Common myeloid progenitor, CD34-positive (primary cell): ENCODE measurements around the gene NOTUM.

ENCODE experiments used
- CTCF ChIA-PET: fragments of 350-600 bp; sonication (Branson Sonifier 250); formaldehyde crosslinking; loops from one replicate; lab custom pipeline; 2021; ENCODE audit warnings: antibody characterized with exemption; lab: Charles Lee
- POLR2A ChIA-PET: fragments of 350-600 bp; sonication (Branson Sonifier 250); formaldehyde crosslinking; loops from one replicate; lab custom pipeline; 2021; ENCODE audit warnings: antibody characterized with exemption; lab: Charles Lee
- DNase-seq, 3 donors: peaks; one replicate each; pipeline versions ENCODE4 v3.0.0 to v3.0.0-alpha.2; 2013
- H3K27ac ChIP-seq, 2 experiments: 1 replicate in 1 of 2; 2 replicates in 1 of 2; pipeline ENCODE4 v1.7.0; 2013; ENCODE audit warnings: inconsistent platforms in 2 of 2, low read length in 2 of 2, mild to moderate bottlenecking in 2 of 2, low read depth in 1 of 2, moderate library complexity in 1 of 2; ENCODE audit not compliant: severe bottlenecking in 2 of 2, insufficient read depth in 1 of 2, poor library complexity in 1 of 2
- H3K27me3 ChIP-seq, 5 experiments: replicated peaks in 2 of 5; 1 replicate in 3 of 5; 2 replicates in 2 of 5; pipeline versions ENCODE4 v1.6.1 to v1.7.0; 2013; ENCODE audit warnings: low read length in 4 of 5, mild to moderate bottlenecking in 2 of 5, moderate library complexity in 2 of 5, inconsistent platforms in 1 of 5; ENCODE audit not compliant: insufficient read depth in 5 of 5, control insufficient read depth in 4 of 5
- H3K36me3 ChIP-seq, 4 experiments: 1 replicate in 2 of 4; 2 replicates in 2 of 4; pipeline versions ENCODE4 v1.6.1 to v1.7.0; 2013; ENCODE audit warnings: low read length in 3 of 4, control low read depth in 1 of 4, mild to moderate bottlenecking in 1 of 4; ENCODE audit not compliant: control insufficient read depth in 4 of 4, insufficient read depth in 4 of 4
- H3K4me1 ChIP-seq, 4 experiments: 1 replicate in 3 of 4; 2 replicates in 1 of 4; pipeline versions ENCODE4 v1.6.1 to v1.7.1; 2013; ENCODE audit warnings: low read length in 3 of 4, mild to moderate bottlenecking in 3 of 4, control low read depth in 1 of 4, inconsistent platforms in 1 of 4, moderate library complexity in 1 of 4; ENCODE audit not compliant: control insufficient read depth in 4 of 4, insufficient read depth in 4 of 4; ENCODE audit errors: control extremely low read depth in 1 of 4
- H3K4me3 ChIP-seq, 7 experiments: 1 replicate in 4 of 7; 2 replicates in 3 of 7; pipeline versions ENCODE4 v1.5.1 to v1.7.0; 2013; ENCODE audit warnings: mild to moderate bottlenecking in 7 of 7, low read length in 6 of 7, moderate library complexity in 6 of 7, inconsistent platforms in 2 of 7, low read depth in 2 of 7, control low read depth in 1 of 7; ENCODE audit not compliant: insufficient read depth in 4 of 7, control insufficient read depth in 1 of 7; ENCODE audit errors: extremely low read depth in 1 of 7
- H3K9me3 ChIP-seq, 5 experiments: 1 replicate in 4 of 5; 2 replicates in 1 of 5; pipeline versions ENCODE4 v1.6.1 to v1.7.1; 2013; ENCODE audit warnings: low read length in 4 of 5, mild to moderate bottlenecking in 2 of 5, inconsistent platforms in 1 of 5, low read depth in 1 of 5, moderate library complexity in 1 of 5; ENCODE audit not compliant: control insufficient read depth in 4 of 5, insufficient read depth in 2 of 5; ENCODE audit errors: control extremely low read depth in 1 of 5
- WGBS: methylation state at CpG from one replicate; pipeline ENCODE4 v1.1.5; 2013; ENCODE audit not compliant: insufficient coverage; 5-methylcytosine and 5-hydroxymethylcytosine counted together

The NOTUM gene

DNA sequence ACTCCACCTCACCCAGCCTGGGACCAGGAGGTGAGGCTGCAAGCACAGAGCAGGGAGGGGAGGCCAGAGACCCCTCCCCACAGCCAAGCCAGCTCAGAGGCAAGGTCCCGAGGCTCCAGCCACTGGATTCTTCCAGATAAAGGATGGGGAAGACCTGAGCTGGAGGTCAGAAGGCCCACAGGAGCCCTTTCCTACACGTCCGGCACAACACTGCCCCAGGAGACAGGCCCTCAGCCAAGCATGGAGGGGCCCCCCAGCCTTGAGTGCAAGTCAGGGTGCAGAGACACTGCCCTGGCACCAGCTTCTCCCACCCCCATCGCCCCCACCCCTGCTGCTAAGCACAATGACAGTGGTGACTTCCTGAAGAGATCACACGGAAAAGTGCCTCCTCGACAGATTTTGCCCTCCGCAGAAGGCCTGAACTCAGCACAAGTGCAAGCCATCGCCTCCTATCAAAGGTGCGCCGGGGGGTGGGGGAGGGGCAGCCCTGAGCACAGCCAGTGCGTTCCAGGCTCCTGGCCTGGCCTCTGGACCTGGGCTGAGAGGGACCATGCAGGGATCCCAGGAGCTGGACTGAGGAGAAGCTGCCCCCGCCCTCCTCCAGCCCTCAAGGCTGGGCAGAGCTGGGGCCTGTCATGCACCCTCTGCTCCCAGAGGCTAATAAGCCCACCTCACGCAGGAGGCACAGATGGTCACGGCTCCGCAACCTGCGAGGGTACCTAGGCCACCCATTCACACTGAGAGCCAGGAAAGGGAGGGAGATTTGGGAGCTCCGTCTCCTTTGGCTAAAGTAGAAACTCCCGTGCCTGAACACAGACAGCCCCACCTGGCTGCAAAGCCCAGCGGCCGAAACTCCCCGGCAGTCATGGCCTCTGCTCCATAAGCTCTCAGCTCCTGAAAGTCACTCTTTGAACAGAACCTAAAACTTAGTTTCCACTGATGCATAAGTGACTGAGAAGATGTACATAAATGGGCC, 36.1 kb downstream of the NOTUM start:
- CTCF ChIA-PET = interaction anchor here (0.8 to 3.4 kb wide), 8 partner anchors 8 to 96 kb away, joined by 3 to 15 read pairs (median 8); partner anchors contain the start of gene NOTUM
- peaks cover 0 to 19% (median 13%) of the 10 kb centered on the region in 5 experiments for H3K27me3 ChIP-seq
- peaks cover 0 to 28% (median 22%) of the 10 kb centered on the region in 4 experiments for H3K36me3 ChIP-seq
- peaks cover 0 to 77% (median 69%) of the 10 kb centered on the region in 4 experiments for H3K4me1 ChIP-seq
- peak overlapping the region in 1 of 2 experiments; percentile 88 for H3K27ac ChIP-seq
- peak overlapping the region in 4 of 7 experiments; percentile 8 to 75 (median 70) for H3K4me3 ChIP-seq
- POLR2A ChIA-PET = interaction anchor here (0.6 to 0.9 kb wide), 2 partner anchors 58 to 686 kb away, joined by 3 read pairs; partner anchors contain the start of genes NDUFAF8 and TEPSIN
- DNase-seq = no peak
- 76% methylated on average over 17 of the region's 21 CpGs for WGBS
- no peaks in the 10 kb centered on the region for H3K9me3 ChIP-seq

DNA sequence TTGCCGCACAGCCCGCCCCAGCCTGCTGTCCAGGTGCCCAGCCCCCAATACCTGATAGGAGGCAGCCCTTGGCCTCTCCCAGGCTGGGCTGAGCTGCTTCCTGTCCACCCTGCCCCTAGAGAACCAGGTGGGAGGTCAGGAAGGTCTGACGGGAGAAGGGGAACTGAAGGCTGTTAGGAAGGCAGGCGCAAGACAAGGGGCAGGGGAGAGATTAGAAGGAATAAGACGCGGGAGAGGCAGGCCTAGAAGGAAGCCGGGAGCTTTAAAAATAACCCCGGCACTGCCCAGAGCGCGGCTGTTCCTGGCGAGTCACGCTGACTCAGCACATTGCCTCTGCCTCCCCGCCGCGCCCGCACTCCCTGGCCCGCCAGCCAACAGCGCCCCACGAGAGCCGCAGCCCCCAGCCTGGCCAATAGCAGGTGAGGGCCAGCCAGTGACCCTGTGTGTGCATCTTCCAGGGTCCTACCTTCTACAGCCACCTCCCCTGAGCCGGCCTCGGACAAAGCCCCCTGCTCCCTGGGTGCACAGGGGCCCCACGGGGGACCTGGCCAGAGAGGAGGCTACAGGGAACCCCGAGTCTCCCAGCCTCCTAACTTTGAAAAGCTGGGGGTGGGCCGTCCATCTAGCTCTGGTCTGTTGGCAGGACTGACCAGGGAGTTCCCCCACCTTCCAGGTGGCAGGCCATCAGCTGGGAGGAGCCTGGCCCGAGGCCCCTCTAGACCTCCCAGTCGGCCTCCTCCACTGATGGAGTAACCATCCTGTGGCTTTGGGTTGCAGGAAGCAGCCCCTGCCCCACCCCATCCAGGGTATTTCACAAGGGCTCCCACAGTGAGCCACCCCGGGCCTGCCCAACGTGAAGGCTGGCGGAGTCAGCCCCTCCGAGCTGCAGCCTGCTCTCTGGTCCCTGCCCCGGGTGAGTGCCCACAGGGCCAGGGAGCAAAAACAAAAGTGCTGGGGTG, 37.4 kb downstream of the NOTUM start:
- Histone ChIP-seq H3K27me3 (peaks cover 0 to 6% (median 4%) of the 10 kb centered on the region in 5 experiments), H3K36me3 (peaks cover 0 to 39% (median 27%) of the 10 kb centered on the region in 4 experiments), H3K4me3 (peak overlapping the region in 6 of 7 experiments; percentile 50 to 75 (median 64)), H3K9me3 (no peaks in the 10 kb centered on the region), H3K4me1 (peaks cover 0 to 83% (median 72%) of the 10 kb centered on the region in 4 experiments), H3K27ac (peak overlapping the region; percentile 33 to 88)
- ChIA-PET POLR2A (interaction anchor here (0.6 to 1.0 kb wide), 4 partner anchors 12 to 1011 kb away, joined by 3 to 4 read pairs (median 3); partner anchors contain the start of genes NDUFAF8, PCYT2 and TEPSIN), CTCF (interaction anchor here (0.9 to 3.4 kb wide), 6 partner anchors 11 to 98 kb away, joined by 3 to 15 read pairs (median 8); partner anchors contain the start of gene NOTUM)
- 2% methylated on average over 26 of the region's 32 CpGs for WGBS
- peak; percentile 79 to 91 (median 90) for DNase-seq

DNA sequence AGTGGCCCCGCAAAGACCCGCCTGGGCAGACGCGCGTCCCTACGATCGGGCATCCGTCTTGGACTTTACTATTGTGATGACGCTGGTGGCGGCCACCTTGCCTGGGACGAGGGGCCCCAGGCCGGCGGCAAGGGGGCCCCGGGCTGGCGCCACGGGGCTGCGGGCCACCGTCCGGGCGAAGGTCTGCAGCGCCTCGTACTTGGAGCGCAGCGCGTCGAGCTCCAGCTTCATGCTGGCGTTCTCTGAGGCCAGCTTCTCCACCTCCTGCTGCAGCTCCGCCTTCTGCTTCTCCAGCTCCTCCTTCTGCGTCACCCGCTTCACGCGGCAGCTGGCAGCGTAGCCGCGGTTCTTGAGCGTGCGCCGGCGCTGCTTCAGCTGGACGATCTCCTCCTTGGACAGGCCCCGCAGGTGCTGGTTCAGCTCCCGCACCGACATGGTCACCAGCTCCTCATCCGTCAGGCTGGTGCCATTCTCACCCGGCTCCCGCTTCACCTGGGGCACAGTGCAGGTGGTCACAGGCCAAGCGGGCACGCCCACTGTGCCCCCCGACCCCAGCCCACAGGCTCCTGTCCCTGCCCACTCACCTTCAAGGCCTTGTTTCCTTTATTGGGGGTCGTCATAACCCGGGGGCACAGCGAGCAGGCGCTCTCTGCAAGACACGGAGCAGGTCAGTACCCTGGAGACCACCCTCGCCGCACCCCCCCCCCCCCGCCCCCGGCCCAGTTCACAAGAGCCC, 38.3 kb downstream of the NOTUM start:
- 90% methylated on average over 36 of the region's 58 CpGs for WGBS
- ChIA-PET POLR2A (interaction anchor here (0.6 to 1.0 kb wide), 2 partner anchors 11 to 176 kb away, joined by 3 to 4 read pairs; partner anchors contain the start of gene PCYT2), CTCF (interaction anchor here (0.6 to 3.4 kb wide), 5 partner anchors 10 to 98 kb away, joined by 3 to 15 read pairs (median 3); partner anchors contain the start of gene NOTUM)
- Histone ChIP-seq H3K4me3 (peak overlapping the region in 5 of 7 experiments; percentile 36 to 75 (median 68)), H3K27ac (peak overlapping the region; percentile 46 to 88), H3K27me3 (no peaks in the 10 kb centered on the region), H3K9me3 (no peaks in the 10 kb centered on the region), H3K4me1 (peaks cover 0 to 81% (median 69%) of the 10 kb centered on the region in 4 experiments), H3K36me3 (peaks cover 0 to 39% (median 27%) of the 10 kb centered on the region in 4 experiments)
- peak in 1 of 3 donors; percentile 17 for DNase-seq

DNA sequence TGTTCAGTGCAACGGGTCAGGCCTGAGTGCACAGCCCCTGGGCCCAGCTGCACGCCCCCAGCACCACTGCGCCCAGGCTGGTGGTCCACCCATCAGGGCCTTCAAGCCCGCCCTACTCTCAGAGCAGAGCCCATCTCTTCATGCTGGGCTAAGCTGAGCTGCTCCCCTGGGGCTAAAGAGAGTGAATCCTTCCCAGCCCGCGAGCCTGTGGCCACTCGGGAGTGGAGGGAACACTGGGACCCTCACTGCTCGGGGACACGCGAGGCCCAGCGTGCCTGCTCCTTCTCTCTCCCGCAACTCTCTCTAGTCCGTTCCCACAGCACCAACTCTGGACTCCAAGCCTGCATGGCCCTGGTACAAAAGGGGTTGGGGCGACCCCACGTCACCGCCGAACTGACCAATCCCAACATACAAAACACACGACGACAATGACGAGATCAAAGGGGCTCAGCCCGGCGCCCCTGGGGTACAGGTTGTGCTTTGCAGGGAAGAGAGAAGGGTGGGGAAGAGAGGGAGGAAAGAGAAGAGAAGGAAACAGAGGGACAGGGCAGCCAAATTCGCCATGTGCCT, 38.9 kb downstream of the NOTUM start:
- peaks cover 3 to 86% (median 73%) of the 10 kb centered on the region in 4 experiments for H3K4me1 ChIP-seq
- H3K4me3 ChIP-seq = peak overlapping the region in 2 of 7 experiments; percentile 52 to 60
- H3K36me3 ChIP-seq = peaks cover 0 to 39% (median 27%) of the 10 kb centered on the region in 4 experiments
- no peaks in the 10 kb centered on the region for H3K27me3 ChIP-seq
- CTCF ChIA-PET = interaction anchor here (0.6 to 3.4 kb wide), 4 partner anchors 9 to 99 kb away, joined by 3 to 15 read pairs (median 8); partner anchors contain the start of gene NOTUM
- WGBS = 97% methylated on average over 13 of the region's 23 CpGs
- POLR2A ChIA-PET = no interaction called here
- no peak for DNase-seq
- peak overlapping the region in 1 of 2 experiments; percentile 88 for H3K27ac ChIP-seq
- no peaks in the 10 kb centered on the region for H3K9me3 ChIP-seq

DNA sequence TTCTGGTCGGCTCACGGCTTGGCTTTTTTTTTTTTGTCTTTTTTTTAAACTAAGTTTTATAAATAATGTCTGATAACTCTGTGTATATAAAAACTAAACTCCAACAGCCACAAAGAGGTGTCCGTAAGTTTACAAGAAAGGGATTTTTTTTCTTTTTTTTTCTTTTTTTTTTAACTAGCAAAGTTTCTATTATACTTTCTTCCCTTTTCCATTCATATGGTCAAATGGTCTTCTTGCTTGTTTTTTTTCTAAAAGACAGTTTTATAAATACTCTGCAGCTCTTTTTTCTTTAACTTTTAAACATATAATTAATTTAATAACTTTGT, 39.5 kb downstream of the NOTUM start:
- Histone ChIP-seq H3K36me3 (peaks cover 0 to 43% (median 27%) of the 10 kb centered on the region in 4 experiments), H3K4me3 (no peak overlapping the region), H3K27me3 (no peaks in the 10 kb centered on the region), H3K27ac (peak overlapping the region in 1 of 2 experiments; percentile 88), H3K9me3 (no peaks in the 10 kb centered on the region), H3K4me1 (peaks cover 9 to 90% (median 76%) of the 10 kb centered on the region in 4 experiments)
- CTCF ChIA-PET = no interaction called here
- WGBS = no CpG with 5 or more reads among the region's 3 CpGs
- DNase-seq = no peak
- POLR2A ChIA-PET = no interaction called here
